ENCODE results near the gene INCA1. TPM values are rescaled to one million over a fixed set of nuclear protein-coding genes. Genes with fewer than 3 reads are reported as not detected.

The INCA1 gene
- total RNA-seq, 1 experiment from 2014 or later = 1.3 TPM

DNA sequence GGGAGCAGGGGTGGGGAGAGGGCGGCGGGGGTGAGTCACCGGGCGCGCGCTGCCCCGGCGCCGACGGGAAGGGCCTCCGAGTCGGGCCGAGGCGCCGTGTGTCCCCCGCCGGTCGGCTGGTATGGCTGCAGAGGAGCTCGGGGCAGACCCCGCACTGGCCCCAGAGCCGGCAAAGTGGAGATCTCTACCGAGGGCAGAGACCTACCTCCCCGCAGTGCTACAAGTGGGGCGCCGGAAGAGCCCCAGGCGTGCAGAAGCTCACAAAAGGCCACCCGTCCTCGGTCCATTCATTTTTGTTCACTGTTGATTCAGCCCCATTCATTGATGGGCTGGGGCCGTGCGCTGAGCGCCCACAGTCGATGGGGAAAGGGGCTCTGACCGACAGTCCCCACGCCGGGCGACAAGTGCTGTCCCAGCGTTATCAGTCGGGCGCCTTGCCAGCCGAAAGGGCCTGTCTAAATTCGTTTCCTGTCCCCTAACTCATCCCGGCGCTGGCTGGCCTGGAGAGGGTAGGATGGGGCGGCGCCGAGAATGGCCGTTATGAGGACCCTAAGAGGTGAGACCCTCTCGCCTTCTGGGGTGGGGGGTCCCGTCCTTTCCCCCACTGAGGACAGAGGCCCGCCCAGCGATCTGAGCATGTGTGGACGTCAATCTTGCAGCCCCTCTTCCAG lies 47.1 kb downstream of the INCA1 start:
- no peak overlapping the region for H2BK20ac ChIP-seq (ENCODE audit: low read depth, low read length, poor library complexity, severe bottlenecking)
- H4K8ac ChIP-seq (replicated peaks; ENCODE audit: insufficient read length, low read depth, low read length) = no peak overlapping the region
- peak overlapping the region; percentile 49; the same call in 1 of the 2 replicates for H3K14ac ChIP-seq (ENCODE audit: insufficient read depth, low read length)
- H3K23ac ChIP-seq (ENCODE audit: insufficient read length, low read depth, low read length) = no peak overlapping the region
- no peak overlapping the region for H4K5ac ChIP-seq (ENCODE audit: insufficient read length, low read depth, low read length)
- no peak overlapping the region for H2BK5ac ChIP-seq (ENCODE audit: insufficient read length, low read length)
- Mint-ChIP-seq H3K4me1 (peaks cover 41 to 42% of the 10 kb centered on the region in 2 experiments), H3K4me3 (peak overlapping the region; percentile 87 to 95), H3K27me3 (ENCODE audit: low read depth) (peaks cover 3% of the 10 kb centered on the region; the same call in 1 of the 2 replicates), H3K9me3 (peaks cover 0 to 2% of the 10 kb centered on the region in 2 experiments; a peak in 2 of 5 replicates), H3K36me3 (ENCODE audit: insufficient read depth in 1 of 3, low read depth in 3 of 3) (peaks cover 15 to 23% (median 19%) of the 10 kb centered on the region in 3 experiments), H3K27ac (peak overlapping the region; percentile 84 to 94 (median 93))
- TF ChIP-seq, protein P1, sequence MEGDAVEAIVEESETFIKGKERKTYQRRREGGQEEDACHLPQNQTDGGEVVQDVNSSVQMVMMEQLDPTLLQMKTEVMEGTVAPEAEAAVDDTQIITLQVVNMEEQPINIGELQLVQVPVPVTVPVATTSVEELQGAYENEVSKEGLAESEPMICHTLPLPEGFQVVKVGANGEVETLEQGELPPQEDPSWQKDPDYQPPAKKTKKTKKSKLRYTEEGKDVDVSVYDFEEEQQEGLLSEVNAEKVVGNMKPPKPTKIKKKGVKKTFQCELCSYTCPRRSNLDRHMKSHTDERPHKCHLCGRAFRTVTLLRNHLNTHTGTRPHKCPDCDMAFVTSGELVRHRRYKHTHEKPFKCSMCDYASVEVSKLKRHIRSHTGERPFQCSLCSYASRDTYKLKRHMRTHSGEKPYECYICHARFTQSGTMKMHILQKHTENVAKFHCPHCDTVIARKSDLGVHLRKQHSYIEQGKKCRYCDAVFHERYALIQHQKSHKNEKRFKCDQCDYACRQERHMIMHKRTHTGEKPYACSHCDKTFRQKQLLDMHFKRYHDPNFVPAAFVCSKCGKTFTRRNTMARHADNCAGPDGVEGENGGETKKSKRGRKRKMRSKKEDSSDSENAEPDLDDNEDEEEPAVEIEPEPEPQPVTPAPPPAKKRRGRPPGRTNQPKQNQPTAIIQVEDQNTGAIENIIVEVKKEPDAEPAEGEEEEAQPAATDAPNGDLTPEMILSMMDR (conservative IDR thresholded peaks at IDR 0.05) = no peak
- no peak overlapping the region for H2AFZ ChIP-seq (ENCODE audit: low read length)
- no peak overlapping the region for H2BK12ac ChIP-seq (ENCODE audit: insufficient read length, low read depth, low read length)
- no peak overlapping the region for H3K4ac ChIP-seq (ENCODE audit: low read depth, low read length)
- peaks cover 4% of the 10 kb centered on the region for H3K79me1 ChIP-seq (ENCODE audit: insufficient read depth, low read depth, low read length, poor library complexity, severe bottlenecking)
- H3T11ph ChIP-seq (ENCODE audit: low read length) = no peak overlapping the region
- H3K79me2 ChIP-seq (ENCODE audit: insufficient read depth, low read length) = peaks cover 13% of the 10 kb centered on the region; the same call in 1 of the 2 replicates
- DNase-seq = peak; percentile 78
- no peaks in the 10 kb centered on the region for H3K9me3 ChIP-seq (ENCODE audit: control insufficient read depth, low read depth, low read length)
- H3K4me1 ChIP-seq (ENCODE audit: insufficient read depth, low read length) = peaks cover 4% of the 10 kb centered on the region; the same call in 1 of the 2 replicates
- peak overlapping the region; percentile 6 for H3K9ac ChIP-seq (ENCODE audit: extremely low read depth, insufficient read length, low read length)
- no peaks in the 10 kb centered on the region for H3K27me3 ChIP-seq (ENCODE audit: insufficient read depth, low read length)
- no peak overlapping the region for H3K56ac ChIP-seq (ENCODE audit: insufficient read length, low read depth, low read length)
- H3K23me2 ChIP-seq (ENCODE audit: insufficient read length, low read depth, low read length, poor library complexity, severe bottlenecking) = peaks cover 23% of the 10 kb centered on the region
- no peak overlapping the region for H3K27ac ChIP-seq (ENCODE audit: insufficient read length, low read depth, low read length)
- no peaks in the 10 kb centered on the region for H4K20me1 ChIP-seq (ENCODE audit: control insufficient read depth, insufficient read depth, insufficient read length)
- H3K18ac ChIP-seq (ENCODE audit: insufficient read length, low read depth, low read length) = peak overlapping the region; percentile 80
- WGBS (ENCODE audit: extremely low coverage, insufficient read length, low lambda C conversion rate) = no CpG with 5 or more reads among the region's 52 CpGs
- H4K91ac ChIP-seq (ENCODE audit: insufficient read length, low read depth, low read length) = no peak overlapping the region
- H2AK5ac ChIP-seq (ENCODE audit: insufficient read length, low read length) = no peak overlapping the region
- H2BK15ac ChIP-seq (ENCODE audit: low read depth, low read length) = no peak overlapping the region
- peak overlapping the region; percentile 72 for H3K4me2 ChIP-seq (ENCODE audit: insufficient read depth, insufficient read length, low read length)
- H2BK120ac ChIP-seq (ENCODE audit: low read depth, low read length, poor library complexity, severe bottlenecking) = no peak overlapping the region

Data from H9 (cell line).